T-helper 9 cell (primary cell): ENCODE data around the gene TRAK1.
"Not testable (repeated sequence)": the region's sequence is repeated elsewhere in the genome, so short reads cannot be mapped to it uniquely, and the experiment has no call there.

Experiments
- DNase-seq: peaks from one replicate; pipeline ENCODE4 v3.0.0-alpha.2; 2020

The TRAK1 gene

DNA sequence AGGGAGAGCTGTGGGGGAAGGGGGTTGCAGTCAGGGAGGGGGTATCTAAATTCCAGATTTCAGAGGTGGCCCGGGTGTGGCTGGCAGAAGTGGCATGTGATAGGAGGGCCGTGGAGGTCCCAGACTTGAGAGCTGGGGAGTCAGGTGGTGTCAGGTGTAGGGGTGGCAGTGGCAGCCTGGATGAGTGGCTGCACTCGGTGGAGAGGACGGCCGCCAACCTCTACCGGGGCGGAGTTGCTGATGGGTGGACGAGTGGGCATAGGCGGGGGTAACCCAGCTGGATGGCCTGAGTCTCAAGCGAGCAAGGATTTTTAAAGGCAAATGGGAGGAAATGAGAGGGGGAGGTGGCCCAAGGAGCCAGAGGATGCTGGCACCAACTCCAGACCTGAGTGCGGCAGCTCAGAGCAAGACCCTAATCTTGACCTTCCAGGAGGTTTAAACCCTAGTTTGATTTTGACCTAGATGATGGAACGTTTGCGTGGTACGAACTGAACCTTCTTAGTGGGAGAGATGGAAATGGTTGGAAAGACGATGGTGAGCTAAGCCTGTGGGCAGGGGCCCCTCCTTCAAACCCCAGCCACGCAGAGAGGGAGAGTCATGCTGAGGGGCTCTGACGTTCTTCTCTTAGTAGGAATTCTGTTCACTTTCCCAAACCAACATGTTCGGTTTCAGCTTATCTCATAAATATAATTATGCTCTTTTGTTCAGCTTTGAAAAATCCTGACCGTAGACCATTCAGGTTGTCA is 8.0 kb downstream of the TRAK1 start:
- DNase-seq: no peak

DNA sequence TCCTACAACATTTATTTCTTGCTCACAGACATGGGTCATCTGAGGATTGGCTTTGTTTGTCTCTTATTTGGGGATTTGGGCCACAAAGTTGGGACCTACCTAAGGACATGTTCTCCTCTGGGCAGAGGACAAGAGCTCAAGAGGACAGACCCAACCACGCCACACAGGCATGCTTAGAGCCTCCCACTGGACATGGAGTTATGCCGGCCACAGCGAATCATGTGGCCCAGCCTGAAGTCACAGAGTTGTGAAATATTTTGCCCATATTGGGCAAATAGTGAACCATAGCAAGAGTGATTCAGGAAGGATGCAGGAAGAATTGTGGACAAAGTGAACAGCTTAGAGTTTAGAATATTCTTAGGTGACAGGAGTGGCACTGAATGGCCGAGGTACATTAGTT is 9.9 kb downstream of the TRAK1 start:
- DNase-seq: no peak

DNA sequence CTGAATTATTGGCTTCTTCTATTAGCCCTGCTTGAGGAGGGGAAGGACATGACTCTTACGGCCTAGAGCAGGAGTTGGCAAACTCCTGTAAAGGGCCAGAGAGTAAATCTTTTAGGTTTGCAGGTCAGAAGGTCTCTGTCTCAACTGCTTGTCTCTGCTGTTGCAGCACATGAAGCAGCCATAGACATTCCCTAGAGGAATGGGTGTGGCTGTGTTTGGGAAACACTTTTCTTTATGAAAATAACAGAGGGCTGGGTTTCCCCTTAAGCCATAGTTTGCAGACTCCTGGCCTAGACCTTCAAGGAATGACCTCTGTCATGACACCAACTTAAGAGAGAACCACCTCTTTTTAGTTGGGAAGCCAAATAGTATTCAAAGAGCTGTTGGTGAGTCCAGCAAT is 10.3 kb downstream of the TRAK1 start:
- DNase-seq: no peak

DNA sequence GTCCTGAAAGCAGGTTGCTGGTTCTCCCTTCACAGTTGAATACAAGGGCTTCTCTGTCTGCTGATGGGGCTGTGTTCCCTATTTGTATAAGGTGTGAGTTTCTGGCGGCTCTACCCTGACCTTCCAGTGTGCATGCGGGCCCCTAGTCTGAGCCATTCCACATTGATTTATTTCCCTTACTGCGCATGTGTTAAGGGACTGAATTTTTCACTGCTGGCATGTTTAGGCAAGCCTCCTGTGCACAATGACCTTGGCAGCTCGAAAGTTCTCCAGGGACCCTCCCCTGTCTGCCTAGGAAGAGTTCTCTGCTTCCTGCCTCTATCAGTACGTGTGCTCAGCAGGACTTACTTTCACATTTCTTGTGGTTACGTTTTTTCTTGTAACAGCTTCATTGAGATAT is 11.4 kb downstream of the TRAK1 start:
- DNase-seq: no peak

GRCh38 chr3:42103921-42104665 is 12.9 kb downstream of the TRAK1 start:
- DNase-seq: not testable (repeated sequence)

- not testable (repeated sequence) for DNase-seq
Observed at GRCh38 chr3:42105994-42106393, 14.8 kb downstream of the TRAK1 start.

DNA sequence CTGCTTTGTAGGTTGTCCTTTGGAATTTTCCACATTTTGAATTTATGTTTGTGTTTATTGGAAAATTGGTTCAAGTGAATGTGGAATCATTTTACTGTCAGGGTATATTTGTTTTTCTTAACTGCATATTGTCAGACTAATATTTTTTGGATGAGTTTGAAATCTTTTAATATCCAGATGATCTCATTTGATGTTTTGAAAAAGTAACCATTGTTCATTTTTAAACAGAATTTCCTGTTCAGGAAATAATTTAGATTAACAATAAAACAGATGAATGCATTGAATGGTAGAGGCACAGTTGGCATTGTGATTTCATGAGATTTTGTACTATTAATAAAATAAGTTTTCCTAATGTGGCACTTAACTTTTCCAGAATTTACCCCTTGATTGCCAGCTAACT is 15.5 kb downstream of the TRAK1 start:
- DNase-seq: no peak

DNA sequence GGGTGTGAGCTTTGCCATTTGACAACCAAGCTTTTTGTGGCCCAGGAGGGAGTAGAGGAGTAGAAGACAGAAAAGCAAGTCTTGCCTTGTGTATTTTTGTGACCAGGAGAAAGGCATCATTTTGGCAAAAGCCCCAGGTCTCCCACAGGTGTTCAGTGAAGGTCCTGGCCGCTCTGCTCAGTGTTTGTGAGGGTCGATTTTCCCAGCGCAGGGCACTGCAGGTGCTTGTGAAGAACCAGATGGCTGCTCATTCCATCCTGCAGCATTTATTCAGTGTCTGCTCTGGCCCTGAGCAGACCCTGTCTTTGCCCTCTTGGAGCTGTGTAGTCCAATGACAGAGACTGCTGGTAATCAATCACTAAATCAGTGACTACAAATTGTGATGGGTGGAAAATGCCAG is 19.5 kb downstream of the TRAK1 start:
- DNase-seq: no peak

DNA sequence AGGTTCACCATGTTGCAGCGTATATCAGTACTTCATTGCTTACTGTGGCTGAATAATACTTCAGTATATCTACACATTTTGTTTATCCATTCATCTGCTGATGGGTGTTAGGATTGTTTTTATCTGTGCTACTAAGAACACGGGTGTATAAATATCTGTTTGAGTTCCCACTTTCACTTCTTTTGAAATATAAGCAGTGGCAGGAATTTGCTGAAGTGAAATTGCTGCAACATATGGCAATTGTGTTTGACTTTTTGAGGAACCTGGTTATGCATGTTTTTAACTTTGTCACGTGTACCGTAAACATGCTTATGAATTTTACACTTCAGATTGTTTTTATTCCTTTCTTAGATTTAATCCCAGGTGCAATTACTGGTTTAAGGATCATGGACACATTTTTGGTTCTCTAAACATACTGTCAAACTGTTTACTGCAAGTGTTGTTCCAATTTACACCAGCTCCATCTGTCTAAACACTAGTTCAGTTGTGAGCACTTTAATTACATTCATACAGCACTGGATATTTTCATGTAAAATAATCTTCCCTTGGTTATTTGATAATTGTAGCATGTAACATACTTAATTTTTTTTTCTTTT is 23.1 kb downstream of the TRAK1 start:
- no peak for DNase-seq

GRCh38 chr3:42115215-42115614 is 24.1 kb downstream of the TRAK1 start:
- DNase-seq: no peak

DNA sequence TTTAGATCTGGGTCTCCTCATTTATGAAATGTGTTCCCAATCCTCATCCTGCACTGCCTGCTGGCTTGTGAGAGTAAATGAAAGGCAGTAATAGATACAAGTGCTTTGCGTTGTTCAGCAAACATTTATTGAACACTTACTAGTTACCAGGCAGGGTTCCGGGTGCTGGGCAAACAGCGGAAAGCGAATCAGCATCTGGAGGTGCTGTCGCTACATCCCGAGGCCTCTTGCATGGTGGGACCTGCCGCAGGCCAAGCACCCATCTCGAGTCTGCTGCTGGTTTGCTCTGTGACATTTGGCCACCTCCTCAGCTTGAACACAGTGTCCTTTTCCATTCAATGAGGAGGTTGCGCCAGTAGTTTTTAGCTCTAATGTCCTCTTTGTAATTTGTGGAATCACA is 24.8 kb downstream of the TRAK1 start:
- no peak for DNase-seq

DNA sequence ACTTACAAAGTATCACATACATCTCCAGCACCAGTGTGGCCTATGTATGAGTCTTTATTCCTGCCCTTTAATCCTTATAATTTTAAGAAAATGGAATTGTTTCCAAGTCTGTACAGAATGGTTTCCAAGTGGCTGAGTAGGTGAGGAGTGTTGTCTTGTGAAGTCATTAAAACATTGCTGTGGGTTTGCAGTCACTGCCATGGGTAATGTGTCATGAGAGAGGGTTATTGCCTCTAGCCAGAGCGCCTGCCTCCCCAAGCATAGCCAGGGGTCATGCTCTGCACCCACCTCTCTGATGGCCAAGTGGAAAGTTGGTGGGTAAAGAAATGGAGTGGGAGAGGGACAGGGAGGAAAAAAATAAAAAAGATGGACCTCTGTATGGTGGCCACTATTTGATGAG is 25.3 kb downstream of the TRAK1 start:
- DNase-seq: no peak

DNA sequence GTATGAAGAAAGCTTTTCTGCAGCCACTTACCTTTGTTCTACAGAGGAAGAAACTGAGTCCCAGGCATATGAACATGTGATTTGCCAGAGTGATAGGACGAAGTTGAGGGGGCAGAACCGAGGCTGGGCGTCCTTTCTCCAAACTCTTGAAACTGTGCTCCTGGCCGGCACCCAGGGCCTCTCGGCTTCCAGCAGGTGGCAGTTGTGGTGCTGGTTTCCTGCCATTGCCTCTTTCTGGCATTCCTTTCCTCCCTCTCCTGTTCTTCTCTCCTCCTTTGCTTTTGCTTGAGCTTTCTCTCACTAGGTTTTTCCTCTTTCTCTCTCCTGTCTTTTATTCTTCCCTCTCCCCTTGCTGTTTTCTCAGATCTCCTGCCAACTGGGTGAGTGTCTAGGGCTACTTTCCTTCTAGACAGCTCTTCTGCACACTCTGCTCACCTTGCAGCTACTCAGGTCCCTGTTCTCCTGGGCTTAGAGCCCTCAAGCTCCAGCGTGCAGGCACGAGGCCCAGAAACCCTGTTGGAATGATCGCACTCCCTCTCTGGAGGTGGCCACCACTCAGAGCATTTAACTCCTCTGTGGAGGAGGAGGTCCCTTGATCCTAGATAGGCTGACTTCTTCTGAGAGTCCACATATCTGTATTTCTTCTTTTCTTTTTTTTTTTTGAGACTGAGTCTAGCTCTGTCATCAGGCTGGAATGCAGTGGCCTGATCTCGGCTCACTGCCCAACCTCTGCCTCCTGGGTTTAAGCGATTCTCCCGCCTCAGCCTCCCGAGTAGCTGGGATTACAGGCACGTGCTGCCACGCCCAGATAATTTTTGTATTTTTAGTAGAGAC is 26.2 kb downstream of the TRAK1 start:
- no peak for DNase-seq

DNA sequence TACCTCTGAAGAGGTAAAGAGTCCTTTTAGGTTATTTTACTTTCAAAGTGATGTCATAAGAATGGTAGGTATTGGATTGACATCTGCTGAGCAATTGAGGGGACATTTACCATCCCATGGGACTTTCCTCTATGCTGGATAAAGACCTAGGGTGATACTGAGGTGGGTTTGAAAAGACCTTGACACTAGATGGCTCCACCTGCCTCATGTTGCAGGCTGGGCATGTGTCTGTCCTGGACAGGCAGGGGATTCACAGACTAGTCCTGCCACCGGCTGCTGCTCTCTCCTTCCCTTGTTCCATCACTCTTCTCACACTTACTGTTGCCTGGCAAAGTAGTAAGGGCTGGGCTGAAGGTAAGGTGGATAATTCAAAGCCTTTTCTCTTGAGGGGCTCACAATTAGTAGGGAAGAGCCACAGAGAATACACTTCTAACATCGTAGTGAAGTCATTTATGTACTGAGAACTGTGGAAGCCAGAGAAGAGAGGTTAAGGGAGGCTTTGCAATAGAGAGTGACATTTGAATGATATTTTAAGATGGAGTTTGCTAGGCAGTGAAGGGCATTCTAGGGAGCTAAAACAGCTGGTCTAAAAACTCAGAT is 27.7 kb downstream of the TRAK1 start:
- no peak for DNase-seq

GRCh38 chr3:42119561-42120355 is 28.6 kb downstream of the TRAK1 start:
- DNase-seq: no peak

GRCh38 chr3:42120866-42121265 is 29.7 kb downstream of the TRAK1 start:
- DNase-seq: no peak

GRCh38 chr3:42122261-42123011 is 31.3 kb downstream of the TRAK1 start:
- DNase-seq: no peak

DNA sequence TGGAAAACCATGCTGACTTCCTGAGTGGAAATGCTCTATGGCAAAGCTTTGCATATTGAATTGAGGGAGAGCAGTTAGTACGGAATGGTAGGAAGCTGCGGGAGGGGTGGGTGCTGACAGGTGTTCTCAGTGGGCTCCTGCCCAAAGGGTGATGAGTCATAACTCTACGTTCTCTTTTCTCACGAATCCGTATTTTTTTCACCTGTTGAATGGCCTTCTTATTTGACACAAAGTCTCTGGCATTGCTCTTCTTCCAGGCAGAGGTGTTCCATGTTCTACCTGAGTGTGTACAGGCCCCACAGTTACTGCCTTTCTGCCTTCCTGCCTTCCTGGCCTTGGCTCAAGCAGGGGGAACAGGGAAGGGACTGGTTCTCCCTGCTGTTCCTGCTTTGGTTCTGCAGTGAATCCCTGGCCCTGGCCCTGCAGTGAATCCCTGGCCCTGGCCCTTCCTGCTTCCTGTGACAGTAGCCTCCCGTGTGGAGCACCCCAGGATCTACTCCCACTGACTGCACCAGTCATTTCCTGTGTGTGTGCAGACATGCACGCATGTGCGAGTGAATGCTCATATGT is 31.9 kb downstream of the TRAK1 start:
- no peak for DNase-seq

DNA sequence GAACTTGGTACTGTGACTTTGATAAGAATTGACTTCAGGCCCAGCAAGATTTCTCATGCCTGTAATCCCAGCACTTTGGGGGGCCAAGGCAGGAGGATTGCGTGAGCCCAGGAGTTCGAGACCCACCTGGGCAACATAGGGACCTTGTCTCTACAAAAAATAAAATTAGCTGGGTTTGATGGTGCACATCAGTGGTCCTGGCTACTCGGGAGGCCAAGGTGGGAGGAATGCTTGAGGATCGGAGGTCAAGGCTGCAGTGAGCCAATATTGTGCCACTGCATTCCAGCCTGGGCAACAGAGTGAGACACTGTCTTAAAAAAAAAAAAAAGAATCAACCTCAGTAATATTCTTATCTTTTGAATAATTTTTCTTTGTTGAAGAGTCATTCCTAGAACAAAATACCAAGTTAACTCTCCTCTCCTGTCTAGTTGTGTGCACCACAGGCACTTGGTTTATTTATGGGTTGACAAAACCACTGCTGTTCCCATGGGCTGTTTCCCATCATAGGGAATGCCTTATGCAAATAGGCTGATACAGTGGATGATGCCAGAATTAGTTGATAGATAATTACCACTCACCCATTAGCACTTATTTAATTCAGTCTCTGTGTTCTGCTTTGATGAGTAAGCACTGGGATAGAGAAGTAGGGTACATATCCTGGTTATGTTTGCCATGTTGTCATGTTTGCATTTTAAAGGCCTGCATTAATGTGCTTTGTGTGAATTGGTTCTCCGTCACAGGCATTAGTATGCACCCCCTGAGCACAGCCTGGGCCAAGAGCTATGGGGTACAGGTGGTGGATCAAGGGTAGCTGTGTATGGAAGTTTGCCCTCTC is 32.9 kb downstream of the TRAK1 start:
- no peak for DNase-seq

DNA sequence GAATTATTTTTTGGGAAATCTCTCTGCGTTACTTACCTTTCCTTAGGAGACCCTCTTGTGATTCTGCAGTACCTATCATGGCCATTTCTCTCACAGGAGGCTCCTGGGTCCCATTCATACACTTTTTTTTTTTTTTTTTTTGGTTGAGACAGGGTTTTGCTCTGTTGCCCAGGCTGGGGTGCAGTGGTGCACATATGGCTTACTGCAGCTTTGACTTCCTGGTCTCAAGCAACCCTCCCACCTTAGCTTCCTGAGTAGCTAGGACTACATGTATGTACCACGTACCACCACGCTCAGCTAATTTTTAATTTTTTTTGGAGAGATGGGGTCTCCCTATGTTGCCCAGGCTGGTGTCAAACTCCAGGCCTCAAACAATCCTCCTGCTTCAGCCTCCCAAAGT is 36.1 kb downstream of the TRAK1 start:
- no peak for DNase-seq
